AG08396 (cell line): ENCODE data around the gene KCNK18.
"Not testable (repeated sequence)": the region's sequence is repeated elsewhere in the genome, so short reads cannot be mapped to it uniquely, and the experiment has no call there.

Experiments used
- DNase-seq: peaks from one replicate; pipeline ENCODE4 v3.0.0; 2012; ENCODE audit warnings: low spot score, mixed read lengths

KCNK18 gene

GRCh38 chr10:117222976-117223692 is 25.8 kb downstream of the KCNK18 start:
- DNase-seq, result no peak

- no peak for DNase-seq
These were observed 26.6 kb downstream of the KCNK18 start for GRCh38 chr10:117223693-117224430.

- DNase-seq, result no peak
These were observed 27.6 kb downstream of the KCNK18 start for GRCh38 chr10:117224881-117225280.

GRCh38 chr10:117226813-117227451 is 29.6 kb downstream of the KCNK18 start:
- DNase-seq, result peak; percentile 51

- no peak for DNase-seq
These were observed 30.9 kb downstream of the KCNK18 start for GRCh38 chr10:117228210-117228609.

- not testable (repeated sequence) for DNase-seq
These were observed 32.8 kb downstream of the KCNK18 start for GRCh38 chr10:117230107-117230506.

- no peak for DNase-seq
These were observed 40.2 kb downstream of the KCNK18 start for GRCh38 chr10:117237401-117237991.

- no peak for DNase-seq
These were observed 41.8 kb downstream of the KCNK18 start for GRCh38 chr10:117239051-117239450.

- DNase-seq, result no peak
These were observed 42.7 kb downstream of the KCNK18 start for GRCh38 chr10:117239721-117240620.

GRCh38 chr10:117240621-117241529 is 43.6 kb downstream of the KCNK18 start, which contains the start of gene SLC18A2:
Gene SLC18A2, plus strand, starts transcription at chr10:117241114. Its CDS starts 580 bp downstream, at chr10:117241694.
- no peak for DNase-seq

- DNase-seq, result peak; percentile 33
These were observed 44.5 kb downstream of the KCNK18 start for GRCh38 chr10:117241541-117242462.

GRCh38 chr10:117242463-117242832 is 45.2 kb downstream of the KCNK18 start:
- no peak for DNase-seq

GRCh38 chr10:117246997-117247671 is 49.8 kb downstream of the KCNK18 start:
- DNase-seq, result no peak

GRCh38 chr10:117248750-117249465 is 51.6 kb downstream of the KCNK18 start:
- DNase-seq, result no peak

- DNase-seq, result no peak
These were observed 52.3 kb downstream of the KCNK18 start for GRCh38 chr10:117249493-117250093.

GRCh38 chr10:117250411-117250810 is 53.1 kb downstream of the KCNK18 start:
- DNase-seq, result no peak

GRCh38 chr10:117253908-117254307 is 56.6 kb downstream of the KCNK18 start:
- no peak for DNase-seq

GRCh38 chr10:117254338-117254737 is 57.0 kb downstream of the KCNK18 start:
- DNase-seq, result no peak
